Measurements from ENCODE around the gene CCDC120.

The CCDC120 gene

DNA sequence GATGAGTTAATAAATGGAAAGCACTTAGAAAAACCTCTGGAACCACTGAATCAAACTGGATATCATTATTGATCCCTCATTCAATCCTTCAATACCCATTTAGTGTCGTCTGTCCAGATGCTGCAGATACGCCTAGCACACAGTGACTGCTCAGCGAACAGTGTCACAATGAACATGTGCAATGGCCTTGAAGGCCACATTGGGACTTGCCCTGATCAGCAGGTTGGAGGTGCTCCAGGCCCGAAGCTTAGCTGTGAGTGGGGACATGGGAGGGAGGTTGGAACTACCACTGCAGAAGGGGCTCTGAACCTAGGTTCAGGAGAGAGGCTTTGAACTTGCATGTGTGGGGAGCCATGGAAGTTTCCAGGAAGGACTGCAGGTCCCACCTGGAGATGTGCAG lies 47.5 kb downstream of the CCDC120 start:
- DNase-seq: no peak

- peak; percentile 52 for DNase-seq
Measured at GRCh38 chrX:49106930-49107329, 48.1 kb downstream of the CCDC120 start.

GRCh38 chrX:49108641-49109040 lies 49.8 kb downstream of the CCDC120 start:
- no peak for DNase-seq

GRCh38 chrX:49110417-49110816 lies 51.6 kb downstream of the CCDC120 start:
- DNase-seq: no peak

DNA sequence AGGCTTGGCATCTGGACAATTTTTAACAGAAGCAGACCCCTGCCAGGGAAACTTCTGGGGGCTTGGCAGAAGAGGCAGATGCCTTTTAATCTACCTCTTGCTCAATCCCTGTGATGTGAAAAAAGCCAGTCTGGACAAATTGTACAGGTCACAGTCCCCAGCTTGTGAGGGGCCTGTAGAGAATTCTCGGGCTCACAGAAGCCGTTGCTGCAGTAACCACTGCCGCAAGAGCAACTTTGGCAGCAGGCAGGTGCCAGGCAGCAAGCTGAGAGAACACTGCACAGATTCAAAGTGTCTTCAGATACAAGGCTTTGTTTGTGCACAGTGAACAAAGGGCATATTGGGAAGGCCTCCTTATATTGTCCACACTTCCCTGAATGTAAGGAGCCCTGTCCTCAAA lies 53.0 kb downstream of the CCDC120 start:
- no peak for DNase-seq

DNA sequence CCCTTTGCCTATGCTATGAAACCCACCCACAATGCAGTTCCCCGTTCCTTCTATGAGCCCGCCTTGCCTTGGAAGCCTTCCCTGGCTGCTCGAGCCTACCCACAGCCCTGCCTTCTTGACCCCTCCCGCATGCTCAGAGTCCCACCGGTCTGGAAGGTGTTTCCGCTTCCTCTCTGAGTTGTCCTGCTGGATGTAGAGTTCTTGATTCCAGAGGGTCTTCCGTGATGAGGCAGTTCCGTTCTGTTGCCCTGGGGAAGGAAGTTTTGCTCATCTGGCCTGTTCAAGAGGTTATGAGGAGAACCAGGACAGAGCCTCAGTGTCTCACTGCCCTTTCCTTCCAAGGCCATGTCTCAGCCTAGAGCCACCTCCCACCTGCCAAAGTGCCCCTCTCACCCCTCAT lies 57.3 kb downstream of the CCDC120 start:
- DNase-seq: no peak

DNA sequence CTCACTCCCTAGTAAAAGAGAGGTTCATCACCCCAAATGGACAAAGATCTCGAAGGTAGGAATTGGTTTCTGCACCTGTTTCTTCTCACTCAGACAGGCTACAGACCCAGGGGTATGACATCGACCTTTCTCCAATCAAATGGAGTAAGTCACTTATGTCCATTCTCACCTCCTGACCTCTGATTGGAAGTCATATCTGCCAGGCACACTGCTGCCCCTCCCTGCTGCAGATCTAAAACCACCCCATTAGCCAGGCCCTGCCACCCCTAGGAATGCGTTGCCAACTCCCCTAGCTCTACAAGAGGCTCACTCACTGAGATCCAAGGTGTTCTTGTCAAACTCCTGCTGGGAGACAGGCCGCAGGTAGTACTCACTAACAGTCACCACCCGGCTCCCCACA lies 57.9 kb downstream of the CCDC120 start:
- no peak for DNase-seq

GRCh38 chrX:49117581-49117980 lies 58.8 kb downstream of the CCDC120 start:
- no peak for DNase-seq

Data from NCI-H1694 (cell line).